ENCODE results near the gene PTGIS. TPM values are rescaled to one million over a fixed set of nuclear protein-coding genes. Genes with fewer than 3 reads are reported as not detected.
A peak's percentile ranks its signal among the peaks of the same experiment; 100 is the strongest.
"Not testable (repeated sequence)": the region's sequence is repeated elsewhere in the genome, so short reads cannot be mapped to it uniquely, and the experiment has no call there.

Gene PTGIS
- total RNA-seq, 1 donor from 2014 or later: 42.1 TPM

GRCh38 chr20:49570161-49570827, 2.4 kb upstream of the PTGIS start:
- ATAC-seq (no peak), DNase-seq (no peak)
- no peak overlapping the region for H3K27ac ChIP-seq
- H3K9me3 ChIP-seq: no peaks in the 10 kb centered on the region
- H3K4me3 ChIP-seq: no peak overlapping the region
- TF ChIP-seq, protein P1, sequence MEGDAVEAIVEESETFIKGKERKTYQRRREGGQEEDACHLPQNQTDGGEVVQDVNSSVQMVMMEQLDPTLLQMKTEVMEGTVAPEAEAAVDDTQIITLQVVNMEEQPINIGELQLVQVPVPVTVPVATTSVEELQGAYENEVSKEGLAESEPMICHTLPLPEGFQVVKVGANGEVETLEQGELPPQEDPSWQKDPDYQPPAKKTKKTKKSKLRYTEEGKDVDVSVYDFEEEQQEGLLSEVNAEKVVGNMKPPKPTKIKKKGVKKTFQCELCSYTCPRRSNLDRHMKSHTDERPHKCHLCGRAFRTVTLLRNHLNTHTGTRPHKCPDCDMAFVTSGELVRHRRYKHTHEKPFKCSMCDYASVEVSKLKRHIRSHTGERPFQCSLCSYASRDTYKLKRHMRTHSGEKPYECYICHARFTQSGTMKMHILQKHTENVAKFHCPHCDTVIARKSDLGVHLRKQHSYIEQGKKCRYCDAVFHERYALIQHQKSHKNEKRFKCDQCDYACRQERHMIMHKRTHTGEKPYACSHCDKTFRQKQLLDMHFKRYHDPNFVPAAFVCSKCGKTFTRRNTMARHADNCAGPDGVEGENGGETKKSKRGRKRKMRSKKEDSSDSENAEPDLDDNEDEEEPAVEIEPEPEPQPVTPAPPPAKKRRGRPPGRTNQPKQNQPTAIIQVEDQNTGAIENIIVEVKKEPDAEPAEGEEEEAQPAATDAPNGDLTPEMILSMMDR (IDR thresholded peaks at IDR 0.05): no peak
- intact Hi-C loops (cut with DNase I): no loop called here
- H3K4me1 ChIP-seq: no peaks in the 10 kb centered on the region
- no peaks in the 10 kb centered on the region for H3K36me3 ChIP-seq
- H3K27me3 ChIP-seq: peaks cover 21% of the 10 kb centered on the region

DNA sequence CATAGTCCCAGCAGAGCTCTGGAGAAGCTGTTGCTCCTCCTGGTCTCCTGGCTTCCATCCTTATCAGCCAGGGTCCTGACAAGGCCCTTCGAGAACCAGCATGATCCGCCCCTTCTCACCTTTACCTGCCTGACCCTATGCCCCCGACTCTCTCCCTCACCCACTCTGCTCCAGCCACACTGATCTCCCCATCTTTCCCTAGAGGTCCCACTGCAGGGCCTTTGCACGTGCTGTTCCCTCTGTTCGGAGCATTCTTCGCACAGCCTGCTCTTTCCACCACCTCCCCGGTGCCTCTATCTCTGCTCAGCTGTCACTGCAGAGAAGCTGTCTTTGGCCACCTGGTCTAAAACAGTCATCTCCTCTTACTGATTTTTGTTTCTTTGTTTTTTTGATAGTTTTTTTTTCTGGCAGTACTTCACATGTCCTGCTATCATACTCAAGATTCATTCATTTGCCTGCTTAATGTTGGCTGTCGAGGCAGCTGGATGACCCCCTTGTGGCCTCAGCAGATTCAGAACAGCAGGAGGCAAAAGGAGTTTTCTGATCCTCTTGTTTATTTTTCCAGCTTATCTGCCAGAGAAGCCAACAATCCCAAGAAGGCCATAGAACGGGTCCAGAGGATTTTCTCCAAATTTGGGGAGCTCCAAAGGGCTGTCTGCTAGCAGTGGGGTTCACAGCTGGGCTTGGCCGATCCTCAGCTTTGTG, 1.6 kb upstream of the PTGIS start:
- Histone ChIP-seq H3K4me1 (no peaks in the 10 kb centered on the region), H3K36me3 (no peaks in the 10 kb centered on the region), H3K9me3 (no peaks in the 10 kb centered on the region), H3K27me3 (peaks cover 21% of the 10 kb centered on the region), H3K4me3 (no peak overlapping the region), H3K27ac (no peak overlapping the region)
- ATAC-seq: no peak
- intact Hi-C loops (cut with DNase I): no loop called here
- no peak for DNase-seq
- TF ChIP-seq, protein P1 (IDR thresholded peaks at IDR 0.05): no peak

GRCh38 chr20:49568278-49569151, 578 bp upstream of the PTGIS start:
- DNase-seq (no peak), ATAC-seq (peak; percentile 14)
- Histone ChIP-seq H3K27ac (no peak overlapping the region), H3K9me3 (no peaks in the 10 kb centered on the region), H3K36me3 (no peaks in the 10 kb centered on the region), H3K4me3 (peak overlapping the region; percentile 45), H3K4me1 (no peaks in the 10 kb centered on the region), H3K27me3 (peaks cover 21% of the 10 kb centered on the region)
- TF ChIP-seq, protein P1 (IDR thresholded peaks at IDR 0.05): no peak
- intact Hi-C loops (cut with DNase I): no loop called here

- Histone ChIP-seq H3K27ac (peak overlapping the region; percentile 65), H3K4me1 (peaks cover 6% of the 10 kb centered on the region), H3K36me3 (no peaks in the 10 kb centered on the region), H3K4me3 (peak overlapping the region; percentile 45), H3K27me3 (peaks cover 21% of the 10 kb centered on the region), H3K9me3 (no peaks in the 10 kb centered on the region)
- DNase-seq (no peak), ATAC-seq (no peak)
- TF ChIP-seq, protein P1 (IDR thresholded peaks at IDR 0.05): no peak
- intact Hi-C loops (cut with DNase I): no loop called here
Measured at GRCh38 chr20:49566401-49567364, 1.3 kb downstream of the PTGIS start.

DNA sequence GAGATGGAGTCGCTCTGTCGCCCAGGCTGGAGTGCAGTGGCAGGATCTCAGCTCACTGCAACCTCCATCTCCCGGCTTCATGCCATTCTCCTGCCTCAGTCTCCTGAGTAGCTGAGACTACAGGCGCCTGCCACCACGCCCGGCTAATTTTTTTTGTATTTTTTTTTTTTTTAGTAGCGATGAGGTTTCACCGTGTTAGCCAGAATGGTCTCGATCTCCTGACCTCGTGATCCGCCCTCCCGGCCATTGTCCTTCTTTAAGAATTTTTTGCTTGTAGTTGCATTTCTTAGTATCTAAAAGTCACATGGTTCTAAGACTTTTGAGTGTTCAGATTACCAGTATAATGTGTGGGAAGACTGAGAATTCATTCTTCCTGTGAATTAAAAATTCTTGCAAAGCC, 2.9 kb downstream of the PTGIS start:
- H3K4me3 ChIP-seq; H3K27ac ChIP-seq; H3K36me3 ChIP-seq; DNase-seq; H3K4me1 ChIP-seq; ATAC-seq; intact Hi-C loops (cut with DNase I); H3K9me3 ChIP-seq: not testable (repeated sequence)
- peaks cover 21% of the 10 kb centered on the region for H3K27me3 ChIP-seq

All from upper lobe of right lung (tissue), 1 donor.